Measurements from ENCODE around the gene KDM4C. TPM values are rescaled to one million over a fixed set of nuclear protein-coding genes. Genes with fewer than 3 reads are reported as not detected.

The KDM4C gene
- total and polyA plus RNA-seq, 2 of the 13 experiments (the other 11 are each of a cell fraction or from before 2014, with no cell fraction given), result 19.4 to 23.6 TPM

GRCh38 chr9:6955251-6955921 lies 197.6 kb downstream of the KDM4C start (continued):
- no peak for TF ChIP-seq ZBTB44 (CRISPR knock-in tag; IDR thresholded peaks at IDR 0.05)
- TF ChIP-seq EP300 (IDR thresholded peaks at IDR 0.05; ENCODE audit: low read depth in 2 of 2, low read length in 2 of 2), result peak; percentile 37 to 74; a peak in 2 of 4 replicates
- TF ChIP-seq EP300 (CRISPR knock-in tag; IDR thresholded peaks at IDR 0.05; ENCODE audit: borderline replicate concordance), result peak; percentile 74; the same call in 1 of the 2 replicates
- TF ChIP-seq SNAPC4 (CRISPR knock-in tag; IDR thresholded peaks at IDR 0.05), result no peak
- no peak for TF ChIP-seq UBTF (CRISPR knock-in tag; IDR thresholded peaks at IDR 0.05)
- TF ChIP-seq SNAI1 (CRISPR knock-in tag; IDR thresholded peaks at IDR 0.05; ENCODE audit: borderline replicate concordance), result no peak
- no peak for TF ChIP-seq ZNF790 (CRISPR knock-in tag; IDR thresholded peaks at IDR 0.05; ENCODE audit: borderline replicate concordance)
- TF ChIP-seq TEAD3 (CRISPR knock-in tag; optimal IDR thresholded peaks at IDR 0.05; ENCODE audit: borderline replicate concordance), result peak; percentile 66
- no peak for TF ChIP-seq SATB2 (CRISPR knock-in tag; IDR thresholded peaks at IDR 0.05)
- no peak for TF ChIP-seq ERF (CRISPR knock-in tag; IDR thresholded peaks at IDR 0.05)
- TF ChIP-seq SOX6 (IDR thresholded peaks at IDR 0.05), result no peak
- TF ChIP-seq SOX6 (CRISPR knock-in tag; IDR thresholded peaks at IDR 0.05), result peak; percentile 94
- TF ChIP-seq ZNF737 (CRISPR knock-in tag; IDR thresholded peaks at IDR 0.05; ENCODE audit: borderline replicate concordance), result no peak
- TF ChIP-seq RAD21 (CRISPR knock-in tag; IDR thresholded peaks at IDR 0.05), result no peak
- TF ChIP-seq PHF20 (CRISPR knock-in tag; IDR thresholded peaks at IDR 0.05), result no peak
- no peak for TF ChIP-seq GRHL1 (CRISPR knock-in tag; conservative IDR thresholded peaks at IDR 0.05)
- no peak for TF ChIP-seq XBP1 (CRISPR knock-in tag; IDR thresholded peaks at IDR 0.05)
- no peak for TF ChIP-seq ZNF138 (CRISPR knock-in tag; IDR thresholded peaks at IDR 0.05; ENCODE audit: low read depth)
- TF ChIP-seq MBD4 (IDR thresholded peaks at IDR 0.05; ENCODE audit: borderline replicate concordance, low read length), result no peak
